ENCODE data around the gene MIGA1.
"Not testable (repeated sequence)": the region's sequence is repeated elsewhere in the genome, so short reads cannot be mapped to it uniquely, and the experiment has no call there.

MIGA1 gene

GRCh38 chr1:77906019-77906545, 126.6 kb downstream of the MIGA1 start:
- DNase-seq (ENCODE audit: extremely low read depth in 1 of 2, low read depth in 1 of 2) = no peak

- DNase-seq (ENCODE audit: extremely low read depth in 1 of 2, low read depth in 1 of 2) = no peak
Observed at GRCh38 chr1:77906624-77907023, 127.2 kb downstream of the MIGA1 start.

GRCh38 chr1:77910116-77910515, 130.7 kb downstream of the MIGA1 start:
- no peak for DNase-seq (ENCODE audit: extremely low read depth in 1 of 2, low read depth in 1 of 2)

- not testable (repeated sequence) for DNase-seq (ENCODE audit: extremely low read depth in 1 of 2, low read depth in 1 of 2)
Observed at GRCh38 chr1:77918918-77919317, 139.5 kb downstream of the MIGA1 start.

- DNase-seq (ENCODE audit: extremely low read depth in 1 of 2, low read depth in 1 of 2) = no peak
Observed at GRCh38 chr1:77925518-77925917, 146.1 kb downstream of the MIGA1 start.

- no peak for DNase-seq (ENCODE audit: extremely low read depth in 1 of 2, low read depth in 1 of 2)
Observed at GRCh38 chr1:77925956-77926355, 146.5 kb downstream of the MIGA1 start.

- DNase-seq (ENCODE audit: extremely low read depth in 1 of 2, low read depth in 1 of 2) = no peak
Observed at GRCh38 chr1:77926561-77927357, 147.3 kb downstream of the MIGA1 start.

- no peak for DNase-seq (ENCODE audit: extremely low read depth in 1 of 2, low read depth in 1 of 2)
Observed at GRCh38 chr1:77927414-77927813, 148.0 kb downstream of the MIGA1 start.

Measured in stimulated activated CD8-positive, alpha-beta memory T cell treated with anti-CD3 and anti-CD28 coated beads, Interleukin-7, amount 100 ng/mL, for 48 hours (primary cell).